IMR-90 (cell line): ENCODE measurements around the gene PCP2. TPM values are rescaled to one million over a fixed set of nuclear protein-coding genes. Genes with fewer than 3 reads are reported as not detected.

ENCODE experiments used
- ATAC-seq: fragments of 200-7000 bp; cut with Tn5 transposase; 2 replicates; pipeline ENCODE4 v1.9.1; 2020; ENCODE audit warnings: low read depth, mild to moderate bottlenecking, moderate library complexity
- BruUV-seq: library from RNA; stranded (reverse); fragments of 400-500 nt; replicated peaks from 2 replicates; lab custom pipeline; 2021; lab: Mats Ljungman, UMichigan
- CTCF ChIA-PET: fragments of 300-600 bp; formaldehyde crosslinking; extraction: SDS; loops from one replicate; lab custom pipeline; 2021; ENCODE audit warnings: antibody characterized with exemption; lab: Yijun Ruan, JAX
- POLR2A ChIA-PET: fragments of 300-600 bp; sonication (Branson Sonifier 250); formaldehyde crosslinking; loops from one replicate; lab custom pipeline; 2022; ENCODE audit warnings: antibody characterized with exemption; ENCODE audit not compliant: unreplicated experiment; lab: Charles Lee
- DNase-seq: peaks from one replicate; pipeline ENCODE4 v3.0.0; 2013
- H2AFZ ChIP-seq: replicated peaks from 2 replicates; pipeline ENCODE3; 2013; ENCODE audit warnings: low read length, mild to moderate bottlenecking; ENCODE audit not compliant: poor library complexity
- H2AK5ac ChIP-seq: 2 replicates; pipeline ENCODE4 v1.6.1; 2013; ENCODE audit warnings: low read depth, low read length, inconsistent platforms
- H2AK9ac ChIP-seq: replicated peaks from 2 replicates; pipeline ENCODE3; 2013; ENCODE audit warnings: mild to moderate bottlenecking, low read depth, low read length, moderate library complexity; ENCODE audit not compliant: poor library complexity
- H2BK120ac ChIP-seq: 2 replicates; pipeline ENCODE4 v1.6.1; 2013; ENCODE audit warnings: low read depth, low read length, inconsistent platforms
- H2BK15ac ChIP-seq: 3 replicates; pipeline ENCODE4 v1.6.1; 2013; ENCODE audit warnings: low read depth, low read length, inconsistent platforms
- H2BK20ac ChIP-seq: 2 replicates; pipeline ENCODE4 v1.6.1; 2013; ENCODE audit warnings: low read depth, mild to moderate bottlenecking, inconsistent platforms, low read length, moderate library complexity
- H2BK5ac ChIP-seq: 2 replicates; pipeline ENCODE4 v1.6.1; 2013; ENCODE audit warnings: mild to moderate bottlenecking, low read depth, low read length, inconsistent platforms; ENCODE audit not compliant: poor library complexity, severe bottlenecking
- H3K14ac ChIP-seq: replicated peaks from 2 replicates; pipeline ENCODE4 v1.6.1; 2013; ENCODE audit warnings: low read depth, low read length, inconsistent platforms
- H3K18ac ChIP-seq: 2 replicates; pipeline ENCODE4 v1.6.1; 2013; ENCODE audit warnings: low read depth, low read length, control low read depth
- H3K23ac ChIP-seq: 2 replicates; pipeline ENCODE4 v1.6.1; 2013; ENCODE audit warnings: low read depth, low read length, inconsistent platforms
- H3K27ac ChIP-seq: 2 replicates; pipeline ENCODE4 v1.5.1; 2013; ENCODE audit warnings: mild to moderate bottlenecking, control low read depth, low read length; ENCODE audit not compliant: insufficient read depth
- H3K27me3 ChIP-seq: 2 replicates; pipeline ENCODE4 v1.6.1; 2013; ENCODE audit warnings: low read length; ENCODE audit not compliant: control insufficient read depth, insufficient read depth
- H3K36me3 ChIP-seq: 2 replicates; pipeline ENCODE4 v1.6.1; 2013; ENCODE audit warnings: low read length, mixed read lengths; ENCODE audit not compliant: control insufficient read depth, insufficient read depth
- H3K4ac ChIP-seq: 2 replicates; pipeline ENCODE4 v1.6.1; 2013; ENCODE audit warnings: low read depth, low read length, inconsistent platforms
- H3K4me1 ChIP-seq: 2 replicates; pipeline ENCODE4 v1.6.1; 2013; ENCODE audit warnings: low read length, mixed read lengths; ENCODE audit not compliant: control insufficient read depth, insufficient read depth
- H3K4me2 ChIP-seq: 2 replicates; pipeline ENCODE4 v1.6.1; 2013; ENCODE audit warnings: low read depth, mild to moderate bottlenecking, control low read depth, low read length, moderate library complexity
- H3K4me3 ChIP-seq: 2 replicates; pipeline ENCODE4 v1.5.1; 2013; ENCODE audit warnings: low read depth, mild to moderate bottlenecking, control low read depth, low read length, moderate library complexity; ENCODE audit not compliant: insufficient read depth
- H3K56ac ChIP-seq: 2 replicates; pipeline ENCODE4 v1.6.1; 2013; ENCODE audit warnings: low read length, inconsistent platforms; ENCODE audit not compliant: insufficient read depth; ENCODE audit errors: extremely low read depth
- H3K79me1 ChIP-seq, 2 experiments: 2 replicates each; pipeline ENCODE4 v1.6.1; 2013; ENCODE audit warnings: low read length in 2 of 2, inconsistent platforms in 1 of 2, low read depth in 1 of 2
- H3K9ac ChIP-seq: 2 replicates; pipeline ENCODE4 v1.6.1; 2013; ENCODE audit warnings: low read depth, low read length, control low read depth
- H3K9me1 ChIP-seq: 2 replicates; pipeline ENCODE4 v1.6.1; 2013; ENCODE audit warnings: low read length, inconsistent platforms; ENCODE audit not compliant: insufficient read depth
- H3K9me3 ChIP-seq: 2 replicates; pipeline ENCODE4 v1.6.1; 2013; ENCODE audit warnings: low read length; ENCODE audit not compliant: control insufficient read depth, insufficient read depth
- H4K20me1 ChIP-seq: 2 replicates; pipeline ENCODE4 v1.6.1; 2013; ENCODE audit warnings: low read length, inconsistent platforms; ENCODE audit not compliant: insufficient read depth
- H4K5ac ChIP-seq: 2 replicates; pipeline ENCODE4 v1.6.1; 2013; ENCODE audit warnings: mild to moderate bottlenecking, low read depth, low read length, control low read depth
- H4K8ac ChIP-seq, 2 experiments: 2 replicates each; pipeline ENCODE4 v1.6.1; 2013; ENCODE audit warnings: low read depth in 2 of 2, low read length in 2 of 2, control low read depth in 1 of 2, inconsistent platforms in 1 of 2
- H4K91ac ChIP-seq: 2 replicates; pipeline ENCODE4 v1.6.1; 2013; ENCODE audit warnings: low read depth, low read length, inconsistent platforms; ENCODE audit not compliant: insufficient read depth
- BHLHE40 ChIP-seq: fragments of 150-350 bp; IDR thresholded peaks from 2 replicates; pipeline ENCODE4 v1.6.1; 2016; ENCODE audit warnings: mild to moderate bottlenecking, low read depth, low read length
- CEBPB ChIP-seq: IDR thresholded peaks from 2 replicates; pipeline ENCODE4 v1.6.1; 2012; ENCODE audit warnings: low read depth, low read length, improper control_type of control experiment
- FOS ChIP-seq: fragments of 150-350 bp; IDR thresholded peaks from 2 replicates; pipeline ENCODE4 v1.6.1; 2016; ENCODE audit warnings: low read depth, low read length
- MAFK ChIP-seq: IDR thresholded peaks from 2 replicates; pipeline ENCODE4 v1.6.1; 2012; ENCODE audit warnings: low read depth, low read length, improper control_type of control experiment
- MAZ ChIP-seq: IDR thresholded peaks from 2 replicates; pipeline ENCODE4 v1.6.1; 2012; ENCODE audit warnings: low read depth, mild to moderate bottlenecking, low read length, improper control_type of control experiment, moderate library complexity, borderline replicate concordance
- NFE2L2 ChIP-seq: fragments of 150-350 bp; IDR thresholded peaks from 2 replicates; pipeline ENCODE4 v1.6.1; 2016; ENCODE audit warnings: low read depth, mild to moderate bottlenecking, low read length
- POLR2A ChIP-seq: IDR thresholded peaks from 2 replicates; pipeline ENCODE4 v1.6.1; 2012; ENCODE audit warnings: mild to moderate bottlenecking, low read depth, low read length
- RAD21 ChIP-seq: IDR thresholded peaks from 2 replicates; pipeline ENCODE4 v1.6.1; 2012; ENCODE audit warnings: low read length, improper control_type of control experiment
- RCOR1 ChIP-seq: IDR thresholded peaks from 2 replicates; pipeline ENCODE4 v1.6.1; 2012; ENCODE audit warnings: mild to moderate bottlenecking, low read length, improper control_type of control experiment; ENCODE audit not compliant: insufficient replicate concordance
- RFX5 ChIP-seq: IDR thresholded peaks from 2 replicates; pipeline ENCODE4 v1.8.0; 2012; ENCODE audit warnings: low read depth, mild to moderate bottlenecking, low read length, moderate library complexity
- SMC3 ChIP-seq: fragments of 150-350 bp; IDR thresholded peaks from 2 replicates; pipeline ENCODE4 v1.6.1; 2016; ENCODE audit warnings: low read depth, mild to moderate bottlenecking, antibody characterized with exemption, low read length, moderate library complexity
- WGBS, 2 experiments: methylation state at CpG; one replicate each; pipeline versions ENCODE4 v1.1.5 to v1.1.7; 2013; ENCODE audit warnings: missing lambda C conversion rate in 2 of 2; ENCODE audit not compliant: insufficient read length in 1 of 2; ENCODE audit errors: extremely low coverage in 2 of 2; 5-methylcytosine and 5-hydroxymethylcytosine counted together
- dilution Hi-C: fragments of 300-500 bp; cut with HindIII; formaldehyde crosslinking; loops from one replicate; pipeline ENCODE4 v1.14.3; 2018; ENCODE audit warnings: low sequenced_read_pairs; ENCODE audit not compliant: unreplicated experiment
- in situ Hi-C: fragments of 300-500 bp; cut with MboI; formaldehyde crosslinking; loops from 3 replicates; pipeline ENCODE4 v1.14.3; 2019; ENCODE audit warnings: low sequenced_read_pairs, inconsistent platforms, mixed read lengths
- intact Hi-C: fragments of 100-400 bp; cut with micrococcal nuclease; formaldehyde crosslinking; loops from 2 replicates; pipeline ENCODE4 v1.10.0; 2022
- polyA plus RNA-seq, 3 experiments: library from polyadenylated mRNA; depleted of rRNA; stranded (reverse); fragments of >200 nt; gene quantifications; 2 replicates each; pipeline ENCODE4 v1.2.3, GENCODE V29; 2012; ENCODE audit warnings: low replicate concordance in 1 of 3
- total RNA-seq: library from RNA; depleted of rRNA; stranded (reverse); fragments of >200 nt; gene quantifications from 2 replicates; pipeline ENCODE4 v1.2.3, GENCODE V29; 2012
- TF ChIP-seq, protein P1 (sequence below): fragments of 150-350 bp; IDR thresholded peaks from 2 replicates; pipeline ENCODE4 v1.6.1; 2017; ENCODE audit warnings: mild to moderate bottlenecking, antibody characterized with exemption, low read length, low read depth
- TF ChIP-seq, protein P2 (sequence below): fragments of 150-350 bp; IDR thresholded peaks from 2 replicates; pipeline ENCODE4 v1.6.1; 2016; ENCODE audit warnings: low read depth, mild to moderate bottlenecking, low read length, moderate library complexity, borderline replicate concordance
- TF ChIP-seq, protein P3 (sequence below): conservative IDR thresholded peaks from 2 replicates; pipeline ENCODE4 v1.5.1; 2012; ENCODE audit warnings: mild to moderate bottlenecking, low read depth, low read length, improper control_type of control experiment

PCP2 gene
- total and polyA plus RNA-seq, 2 of the 4 experiments (the other 2 are of a cell fraction), result not detected

DNA sequence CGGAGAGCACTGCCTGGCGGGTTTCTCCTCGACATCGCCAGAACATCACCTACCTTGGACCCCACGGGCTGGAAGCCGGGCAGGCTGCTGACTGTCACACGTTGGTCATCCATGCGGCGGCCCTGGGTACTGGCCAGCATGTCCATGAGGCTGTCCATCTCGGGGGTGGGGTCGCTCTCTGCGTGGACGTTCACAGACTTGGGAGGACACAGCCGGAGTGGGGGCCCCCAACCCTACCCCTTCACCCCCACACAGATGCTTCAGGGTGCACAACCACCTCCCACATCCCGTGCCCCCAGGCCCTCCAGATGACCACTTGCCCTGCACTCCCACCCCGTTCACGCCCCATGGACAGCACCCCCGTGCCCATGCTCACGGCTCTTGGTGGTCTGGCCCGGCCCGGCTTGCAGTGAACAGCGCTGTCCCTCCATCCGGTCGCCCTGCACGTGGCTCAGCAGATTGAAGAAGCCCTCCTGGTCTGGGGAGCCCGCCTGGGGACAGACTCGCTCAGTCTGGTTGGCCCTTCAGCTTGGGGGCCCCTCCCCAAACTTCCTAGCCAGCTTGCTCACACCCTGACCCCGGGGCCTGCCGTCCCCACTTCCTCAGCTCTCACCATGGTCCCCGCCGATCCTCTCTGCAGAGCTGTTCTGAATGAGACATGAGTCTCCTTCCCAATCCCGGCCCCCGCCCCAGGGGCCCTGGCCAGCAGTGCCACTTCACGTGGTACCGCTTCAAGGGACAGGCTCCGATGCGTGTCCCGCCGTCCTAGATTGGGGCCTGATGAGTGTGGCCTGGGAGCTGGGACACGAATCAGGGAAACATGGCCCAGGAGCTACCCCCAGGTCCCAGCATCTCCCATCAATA lies 947 bp downstream of the PCP2 start:
- Histone ChIP-seq H3K4me2 (no peak overlapping the region), H3K56ac (no peak overlapping the region), H3K9me3 (no peaks in the 10 kb centered on the region), H3K4me3 (no peak overlapping the region), H3K4me1 (peaks cover 8% of the 10 kb centered on the region; the same call in 1 of the 2 replicates), H2AFZ (no peak overlapping the region), H2BK120ac (no peak overlapping the region), H3K79me1 (peaks cover 0 to 32% of the 10 kb centered on the region in 2 experiments; a peak in 3 of 4 replicates), H3K18ac (no peak overlapping the region), H2BK15ac (no peak overlapping the region), H2AK9ac (peak overlapping the region; percentile 19), H3K4ac (no peak overlapping the region), H3K27me3 (peaks cover 14% of the 10 kb centered on the region; the same call in 1 of the 2 replicates), H4K8ac (no peak overlapping the region), H2BK20ac (no peak overlapping the region), H4K20me1 (no peaks in the 10 kb centered on the region), H3K9me1 (peaks cover 8% of the 10 kb centered on the region; the same call in 1 of the 2 replicates), H4K5ac (no peak overlapping the region), H3K23ac (no peak overlapping the region), H2BK5ac (no peak overlapping the region), H3K27ac (no peak overlapping the region), H3K9ac (no peak overlapping the region), H4K91ac (no peak overlapping the region), H3K36me3 (peaks cover 4% of the 10 kb centered on the region; the same call in 1 of the 2 replicates), H3K14ac (no peak overlapping the region), H2AK5ac (no peak overlapping the region)
- ATAC-seq (no peak), DNase-seq (no peak)
- no TSS peak for BruUV-seq
- ChIA-PET POLR2A (interaction anchor here (0.6 kb wide), 1 partner anchor 65 kb away, joined by 3 read pairs; no protein-coding TSS in a partner anchor), CTCF (no interaction called here)
- dilution Hi-C loops (no loop called here), in situ Hi-C loops (no loop called here), intact Hi-C loops (no loop called here)
- 96% methylated on average over 20 of the region's 40 CpGs; no CpG with 5 or more reads in 1 of the 2 experiments for WGBS, 2 experiments
- no peak for TF ChIP-seq MAFK
- TF ChIP-seq MAZ, result no peak
- TF ChIP-seq RAD21, result no peak
- TF ChIP-seq, protein P1, sequence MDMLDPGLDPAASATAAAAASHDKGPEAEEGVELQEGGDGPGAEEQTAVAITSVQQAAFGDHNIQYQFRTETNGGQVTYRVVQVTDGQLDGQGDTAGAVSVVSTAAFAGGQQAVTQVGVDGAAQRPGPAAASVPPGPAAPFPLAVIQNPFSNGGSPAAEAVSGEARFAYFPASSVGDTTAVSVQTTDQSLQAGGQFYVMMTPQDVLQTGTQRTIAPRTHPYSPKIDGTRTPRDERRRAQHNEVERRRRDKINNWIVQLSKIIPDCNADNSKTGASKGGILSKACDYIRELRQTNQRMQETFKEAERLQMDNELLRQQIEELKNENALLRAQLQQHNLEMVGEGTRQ, result no peak
- no peak for TF ChIP-seq RFX5
- TF ChIP-seq CEBPB, result no peak
- TF ChIP-seq, protein P2, sequence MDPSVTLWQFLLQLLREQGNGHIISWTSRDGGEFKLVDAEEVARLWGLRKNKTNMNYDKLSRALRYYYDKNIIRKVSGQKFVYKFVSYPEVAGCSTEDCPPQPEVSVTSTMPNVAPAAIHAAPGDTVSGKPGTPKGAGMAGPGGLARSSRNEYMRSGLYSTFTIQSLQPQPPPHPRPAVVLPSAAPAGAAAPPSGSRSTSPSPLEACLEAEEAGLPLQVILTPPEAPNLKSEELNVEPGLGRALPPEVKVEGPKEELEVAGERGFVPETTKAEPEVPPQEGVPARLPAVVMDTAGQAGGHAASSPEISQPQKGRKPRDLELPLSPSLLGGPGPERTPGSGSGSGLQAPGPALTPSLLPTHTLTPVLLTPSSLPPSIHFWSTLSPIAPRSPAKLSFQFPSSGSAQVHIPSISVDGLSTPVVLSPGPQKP, result no peak
- TF ChIP-seq POLR2A, result no peak
- TF ChIP-seq, protein P3, sequence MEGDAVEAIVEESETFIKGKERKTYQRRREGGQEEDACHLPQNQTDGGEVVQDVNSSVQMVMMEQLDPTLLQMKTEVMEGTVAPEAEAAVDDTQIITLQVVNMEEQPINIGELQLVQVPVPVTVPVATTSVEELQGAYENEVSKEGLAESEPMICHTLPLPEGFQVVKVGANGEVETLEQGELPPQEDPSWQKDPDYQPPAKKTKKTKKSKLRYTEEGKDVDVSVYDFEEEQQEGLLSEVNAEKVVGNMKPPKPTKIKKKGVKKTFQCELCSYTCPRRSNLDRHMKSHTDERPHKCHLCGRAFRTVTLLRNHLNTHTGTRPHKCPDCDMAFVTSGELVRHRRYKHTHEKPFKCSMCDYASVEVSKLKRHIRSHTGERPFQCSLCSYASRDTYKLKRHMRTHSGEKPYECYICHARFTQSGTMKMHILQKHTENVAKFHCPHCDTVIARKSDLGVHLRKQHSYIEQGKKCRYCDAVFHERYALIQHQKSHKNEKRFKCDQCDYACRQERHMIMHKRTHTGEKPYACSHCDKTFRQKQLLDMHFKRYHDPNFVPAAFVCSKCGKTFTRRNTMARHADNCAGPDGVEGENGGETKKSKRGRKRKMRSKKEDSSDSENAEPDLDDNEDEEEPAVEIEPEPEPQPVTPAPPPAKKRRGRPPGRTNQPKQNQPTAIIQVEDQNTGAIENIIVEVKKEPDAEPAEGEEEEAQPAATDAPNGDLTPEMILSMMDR, result no peak
- no peak for TF ChIP-seq NFE2L2
- TF ChIP-seq FOS, result no peak
- no peak for TF ChIP-seq RCOR1
- TF ChIP-seq BHLHE40, result no peak
- TF ChIP-seq SMC3, result no peak
